Mucosa of gallbladder (tissue), 1 donor: ENCODE results near the gene GLIS2. TPM values are rescaled to one million over a fixed set of nuclear protein-coding genes. Genes with fewer than 3 reads are reported as not detected.
"Not testable (repeated sequence)": the region's sequence is repeated elsewhere in the genome, so short reads cannot be mapped to it uniquely, and the experiment has no call there.

Experiments
- DNase-seq: peaks from one replicate; pipeline ENCODE4 v3.0.0-alpha.2; 2020; ENCODE audit warnings: low spot score
- total RNA-seq: library from RNA; stranded (reverse); gene quantifications from one replicate; pipeline ENCODE4 v1.2.1, GENCODE V29; 2021
- donor health status: DM: no; HTN: no; CAD: no.

GLIS2 gene
- total RNA-seq, 1 donor from 2014 or later = 22.2 TPM

DNA sequence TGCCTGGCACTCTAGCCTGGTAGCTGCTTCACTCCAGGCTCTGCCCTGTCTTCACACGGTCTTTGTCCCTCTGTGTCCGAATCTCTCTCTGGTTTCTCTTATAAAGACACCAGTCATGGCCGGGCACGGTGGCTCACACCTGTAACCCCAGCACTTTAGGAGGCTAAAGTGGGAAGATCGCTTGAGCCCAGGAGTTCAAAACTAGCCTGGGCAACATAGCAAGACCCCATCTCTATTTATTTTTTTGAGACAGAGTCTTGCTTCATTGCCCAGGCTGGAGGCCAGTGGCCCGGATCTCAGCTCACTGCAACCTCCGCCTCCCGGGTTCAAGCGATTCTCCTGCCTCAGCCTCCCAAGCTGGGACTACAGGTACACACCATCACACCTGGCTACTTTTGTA is 17.8 kb downstream of the GLIS2 start:
- DNase-seq = not testable (repeated sequence)

DNA sequence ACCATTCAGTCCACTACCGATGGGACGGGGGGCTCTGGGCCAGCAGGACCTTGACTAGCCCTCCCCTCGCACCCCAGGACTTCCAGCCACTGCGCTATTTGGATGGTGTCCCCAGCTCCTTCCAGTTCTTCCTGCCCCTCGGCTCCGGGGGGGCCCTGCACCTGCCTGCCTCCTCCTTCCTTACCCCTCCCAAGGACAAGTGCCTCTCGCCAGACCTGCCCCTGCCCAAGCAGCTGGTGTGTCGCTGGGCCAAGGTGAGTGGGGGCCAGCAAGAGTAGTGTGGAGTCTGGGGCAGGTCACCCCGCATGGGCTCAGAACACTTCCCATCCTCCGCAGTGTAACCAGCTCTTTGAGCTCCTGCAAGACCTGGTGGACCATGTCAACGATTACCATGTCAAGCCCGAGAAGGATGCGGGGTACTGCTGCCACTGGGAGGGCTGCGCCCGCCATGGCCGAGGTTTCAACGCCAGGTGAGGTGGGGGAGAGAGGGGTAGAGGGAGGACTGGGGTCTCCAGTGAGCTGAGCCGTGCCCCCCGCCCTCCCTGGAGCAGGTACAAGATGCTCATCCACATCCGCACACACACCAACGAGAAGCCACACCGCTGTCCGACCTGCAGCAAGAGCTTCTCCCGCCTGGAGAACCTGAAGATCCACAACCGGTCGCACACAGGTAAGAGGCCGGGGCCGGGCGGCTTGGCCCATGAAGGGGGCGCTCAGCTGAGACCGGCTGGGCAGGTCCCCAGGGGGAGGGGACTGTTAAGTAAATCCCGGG is 19.0 kb downstream of the GLIS2 start:
- no peak for DNase-seq

DNA sequence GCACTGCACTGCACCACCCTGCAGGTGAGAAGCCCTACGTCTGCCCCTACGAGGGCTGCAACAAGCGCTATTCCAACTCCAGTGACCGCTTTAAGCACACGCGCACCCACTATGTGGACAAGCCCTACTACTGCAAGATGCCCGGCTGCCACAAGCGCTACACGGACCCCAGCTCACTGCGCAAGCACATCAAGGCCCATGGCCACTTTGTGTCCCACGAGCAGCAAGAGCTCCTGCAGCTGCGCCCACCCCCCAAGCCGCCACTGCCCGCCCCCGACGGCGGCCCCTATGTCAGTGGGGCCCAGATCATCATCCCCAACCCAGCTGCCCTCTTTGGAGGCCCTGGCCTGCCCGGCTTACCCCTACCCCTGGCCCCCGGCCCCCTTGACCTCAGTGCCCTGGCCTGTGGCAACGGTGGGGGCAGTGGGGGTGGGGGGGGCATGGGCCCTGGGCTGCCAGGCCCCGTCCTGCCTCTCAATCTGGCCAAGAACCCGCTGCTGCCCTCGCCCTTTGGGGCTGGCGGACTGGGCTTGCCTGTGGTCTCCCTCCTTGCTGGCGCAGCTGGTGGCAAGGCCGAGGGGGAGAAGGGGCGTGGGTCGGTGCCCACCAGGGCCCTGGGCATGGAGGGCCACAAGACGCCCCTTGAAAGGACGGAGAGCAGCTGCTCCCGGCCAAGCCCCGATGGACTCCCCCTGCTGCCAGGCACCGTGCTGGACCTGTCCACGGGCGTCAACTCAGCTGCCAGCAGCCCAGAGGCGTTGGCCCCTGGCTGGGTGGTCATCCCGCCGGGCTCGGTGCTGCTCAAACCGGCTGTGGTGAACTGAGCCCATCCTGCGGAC is 21.1 kb downstream of the GLIS2 start:
- no peak for DNase-seq

DNA sequence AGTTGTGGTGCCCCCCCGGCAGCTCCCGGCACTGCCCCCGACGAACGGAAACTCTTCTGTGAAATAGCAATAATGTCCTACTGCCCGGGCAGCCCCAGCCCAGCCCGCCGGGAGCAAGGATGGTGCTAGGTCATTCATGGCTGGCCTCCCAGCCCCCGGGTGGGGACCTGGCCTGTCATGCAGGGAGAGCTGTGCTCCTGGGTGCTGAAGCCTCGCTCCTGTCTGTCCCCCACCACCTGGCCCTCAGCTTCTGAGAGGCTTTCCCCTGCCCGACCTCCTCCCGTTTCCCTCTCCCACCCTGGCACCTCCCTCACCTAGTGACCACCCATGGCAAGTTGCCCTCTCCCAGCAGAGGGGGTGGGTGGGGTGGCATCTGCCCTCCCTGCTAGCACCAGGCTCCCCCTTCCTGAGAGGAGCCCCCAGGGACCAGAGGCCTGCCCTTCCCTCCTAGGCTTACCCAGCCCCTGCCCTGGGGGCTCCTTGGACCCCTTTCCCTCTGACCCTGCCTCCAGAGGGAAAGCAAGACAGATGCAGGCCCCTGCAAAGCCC is 21.7 kb downstream of the GLIS2 start:
- no peak for DNase-seq

DNA sequence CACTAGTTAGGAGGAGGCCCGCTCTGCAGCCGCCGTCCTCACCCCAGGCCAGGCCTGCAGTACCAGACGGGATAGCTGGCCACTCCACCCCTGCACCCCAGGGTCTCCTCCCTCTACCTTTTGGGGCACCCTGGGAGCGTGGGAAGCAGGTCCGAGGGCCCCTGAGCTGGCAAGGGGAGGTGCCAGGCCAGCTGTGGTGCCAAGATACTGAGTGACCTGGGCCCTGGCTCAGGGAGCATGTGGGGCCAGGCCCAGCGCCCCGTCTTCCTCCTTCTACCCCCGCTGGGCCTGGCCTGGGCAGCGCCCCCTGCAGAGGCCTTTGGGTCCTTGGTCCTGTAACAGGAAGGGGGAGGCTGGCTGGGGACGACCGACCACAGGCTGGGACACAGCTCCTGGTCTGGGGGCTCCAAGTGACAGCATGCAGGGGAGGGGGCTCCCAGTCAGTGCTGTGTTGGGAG is 22.3 kb downstream of the GLIS2 start:
- no peak for DNase-seq

DNA sequence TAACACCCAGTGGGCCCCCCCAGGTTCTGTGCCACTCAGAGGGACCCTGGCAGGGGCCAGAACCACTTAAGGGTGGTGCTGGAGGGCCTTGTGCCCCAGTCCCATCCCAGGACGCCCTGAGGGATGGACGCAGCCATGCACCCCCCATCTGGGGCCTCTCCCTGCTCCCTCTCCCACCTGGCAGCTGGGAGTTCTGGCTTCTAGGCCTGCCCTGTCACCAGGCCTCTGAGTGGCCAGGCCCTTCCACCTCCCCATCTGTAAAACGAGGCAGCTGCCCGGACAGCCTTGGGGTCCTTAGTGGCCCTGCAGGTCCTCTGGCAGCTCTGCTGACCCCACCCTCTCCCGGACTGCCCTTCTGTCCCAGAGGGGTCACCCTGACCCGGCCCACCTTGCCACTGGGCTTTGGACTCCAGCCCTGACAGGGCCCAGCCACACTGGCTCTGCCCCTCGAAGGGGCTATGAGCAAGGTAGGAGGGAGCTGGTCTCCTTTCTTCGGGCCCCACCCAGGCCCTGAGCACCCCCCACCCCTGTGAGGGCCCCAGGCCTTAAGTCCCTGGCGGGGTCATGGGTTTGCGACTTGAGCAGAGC is 22.9 kb downstream of the GLIS2 start:
- no peak for DNase-seq

DNA sequence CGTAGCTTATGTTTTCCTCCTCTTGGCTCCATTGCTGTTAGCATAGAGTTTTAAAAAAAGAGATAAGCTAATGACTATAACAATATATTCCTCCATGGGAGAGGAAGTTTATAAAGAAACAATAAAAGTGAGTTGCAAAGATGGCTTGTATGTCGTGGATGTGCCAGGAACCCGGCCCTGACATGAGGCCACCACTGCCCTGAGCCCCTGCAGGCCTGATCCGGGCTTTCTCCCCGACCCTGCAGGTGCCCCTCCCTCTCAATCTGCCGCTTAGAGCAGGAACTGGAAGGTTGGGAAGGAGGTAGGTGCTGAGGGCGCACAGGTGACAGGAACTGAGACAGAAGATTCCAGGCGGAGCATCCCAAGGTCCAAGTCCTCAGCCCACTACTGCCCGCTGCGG is 23.6 kb downstream of the GLIS2 start:
- DNase-seq = no peak

DNA sequence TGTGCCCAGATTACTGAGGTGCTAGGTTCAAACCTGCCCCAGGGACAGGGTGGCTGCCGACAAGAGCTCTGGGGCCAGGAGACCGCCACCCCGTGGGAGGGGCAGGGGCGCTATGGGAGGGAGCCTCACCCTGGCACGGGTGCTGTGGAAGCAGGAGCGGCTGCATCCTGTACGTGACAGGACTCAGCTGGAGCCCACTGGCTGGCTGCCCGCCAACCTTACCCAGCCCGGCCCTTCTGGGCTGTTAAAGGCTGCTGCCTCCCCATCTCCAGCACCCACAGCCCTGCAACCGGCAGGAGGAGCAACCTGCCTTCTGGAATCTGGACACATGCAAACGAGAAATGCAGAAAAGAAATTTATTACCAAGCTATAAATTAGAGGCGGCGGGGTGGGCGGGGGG is 24.0 kb downstream of the GLIS2 start:
- DNase-seq = no peak

DNA sequence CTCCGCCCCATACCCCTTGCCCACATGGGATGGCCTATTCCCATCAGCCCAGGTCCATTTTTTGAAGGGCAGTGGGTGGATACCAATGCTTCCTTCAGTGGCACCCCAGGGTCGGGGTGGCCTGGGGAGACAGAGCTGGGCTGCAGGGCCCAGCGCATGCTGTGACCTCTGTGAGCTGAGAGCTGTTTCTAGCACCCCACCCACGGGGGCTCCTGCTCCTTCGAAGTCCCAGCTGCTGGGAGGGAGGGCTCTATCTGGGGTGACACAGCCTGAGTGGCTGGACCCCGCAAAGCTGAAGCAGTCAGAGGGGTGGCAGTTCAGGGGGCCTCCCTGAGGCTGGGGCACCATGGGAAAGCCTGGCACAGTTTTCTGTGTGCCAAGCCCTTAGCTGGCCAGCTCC is 24.6 kb downstream of the GLIS2 start:
- no peak for DNase-seq

DNA sequence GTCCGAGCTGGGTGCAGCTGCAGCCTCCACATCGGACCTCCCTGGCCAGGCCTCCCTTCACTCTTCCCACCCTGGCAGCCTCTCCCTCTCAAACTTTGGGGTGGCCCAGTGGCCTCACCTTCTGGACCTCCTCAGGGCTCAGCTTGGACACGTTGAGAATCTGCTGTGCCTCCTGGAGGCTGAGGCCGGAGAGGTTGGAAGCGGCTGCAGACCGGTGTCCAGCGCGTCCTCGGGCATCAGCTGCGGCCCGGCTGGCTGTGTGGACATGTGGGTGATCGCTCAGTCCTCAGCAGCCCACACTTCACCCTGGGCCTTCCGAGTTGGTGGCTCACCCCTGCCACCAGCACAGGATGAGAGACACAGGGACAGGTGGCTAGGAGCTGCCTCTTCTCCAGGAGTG is 25.4 kb downstream of the GLIS2 start:
- DNase-seq = no peak

DNA sequence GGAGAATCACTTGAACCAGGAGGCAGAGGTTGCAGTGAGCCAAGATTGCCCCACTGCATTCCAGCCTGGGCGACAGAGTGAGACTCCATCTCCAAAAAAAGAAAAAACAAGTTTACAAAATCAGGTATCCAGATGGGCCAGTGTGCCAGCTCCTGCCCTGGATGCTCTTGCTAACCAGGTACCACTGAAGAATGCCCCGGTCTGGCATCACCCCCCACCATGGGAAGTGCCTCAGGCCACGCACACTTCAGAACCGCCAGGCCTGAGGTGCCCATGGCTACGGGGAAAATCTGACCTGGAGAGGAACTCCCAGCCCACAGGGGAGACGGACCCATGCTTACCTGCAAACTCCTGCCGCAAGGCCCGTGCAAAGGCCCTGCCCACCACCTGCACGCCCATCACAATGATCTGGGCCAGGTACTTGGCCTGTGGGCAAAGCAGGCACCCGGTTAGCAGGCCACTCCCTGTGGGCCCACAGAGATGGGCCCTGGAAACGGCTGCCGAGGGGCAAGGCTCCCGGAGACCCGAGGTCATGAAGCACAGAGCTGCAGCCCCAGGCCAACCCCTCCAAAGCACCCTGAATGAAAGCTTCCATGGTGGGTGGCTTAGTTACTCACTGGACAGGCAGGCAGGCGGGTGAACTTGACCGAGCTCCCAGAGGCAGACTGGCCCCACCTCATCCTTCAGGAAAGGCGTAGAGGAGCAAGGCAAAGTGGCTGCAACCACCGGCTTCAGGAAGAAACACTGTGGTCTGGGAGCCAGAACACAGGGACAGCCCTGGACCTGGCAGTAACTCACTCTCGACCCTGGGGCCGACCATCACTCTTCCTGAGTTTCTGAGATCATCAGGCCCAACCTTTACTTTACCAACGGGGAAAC is 27.2 kb downstream of the GLIS2 start:
- DNase-seq = no peak

DNA sequence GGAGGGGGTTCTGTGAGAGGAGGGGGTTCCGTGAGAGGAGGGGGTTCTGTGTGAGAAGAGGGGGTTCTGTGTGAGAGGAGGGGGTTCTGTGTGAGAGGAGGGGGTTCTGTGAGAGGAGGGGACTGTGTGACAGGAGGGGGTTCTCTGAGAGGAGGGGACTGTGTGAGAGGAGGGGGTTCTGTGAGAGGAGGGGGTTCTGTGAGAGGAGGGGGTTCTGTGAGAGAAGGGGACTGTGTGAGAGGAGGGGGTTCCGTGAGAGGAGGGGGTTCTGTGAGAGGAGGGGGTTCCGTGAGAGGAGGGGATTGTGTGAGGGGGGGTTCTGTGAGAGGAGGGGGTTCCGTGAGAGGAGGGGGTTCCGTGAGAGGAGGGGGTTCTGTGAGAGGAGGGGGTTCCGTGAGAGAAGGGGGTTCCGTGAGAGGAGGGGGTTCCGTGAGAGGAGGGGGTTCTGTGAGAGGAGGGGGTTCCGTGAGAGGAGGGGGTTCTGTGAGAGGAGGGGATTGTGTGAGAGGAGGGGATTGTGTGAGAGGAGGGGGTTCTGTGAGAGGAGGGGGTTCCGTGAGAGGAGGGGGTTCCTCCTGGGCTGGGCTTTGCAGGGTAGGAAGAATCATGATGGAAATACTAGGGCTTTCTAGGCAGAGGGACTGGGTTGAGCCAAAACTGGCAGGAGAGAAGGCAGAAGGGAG is 28.6 kb downstream of the GLIS2 start:
- DNase-seq = not testable (repeated sequence)

DNA sequence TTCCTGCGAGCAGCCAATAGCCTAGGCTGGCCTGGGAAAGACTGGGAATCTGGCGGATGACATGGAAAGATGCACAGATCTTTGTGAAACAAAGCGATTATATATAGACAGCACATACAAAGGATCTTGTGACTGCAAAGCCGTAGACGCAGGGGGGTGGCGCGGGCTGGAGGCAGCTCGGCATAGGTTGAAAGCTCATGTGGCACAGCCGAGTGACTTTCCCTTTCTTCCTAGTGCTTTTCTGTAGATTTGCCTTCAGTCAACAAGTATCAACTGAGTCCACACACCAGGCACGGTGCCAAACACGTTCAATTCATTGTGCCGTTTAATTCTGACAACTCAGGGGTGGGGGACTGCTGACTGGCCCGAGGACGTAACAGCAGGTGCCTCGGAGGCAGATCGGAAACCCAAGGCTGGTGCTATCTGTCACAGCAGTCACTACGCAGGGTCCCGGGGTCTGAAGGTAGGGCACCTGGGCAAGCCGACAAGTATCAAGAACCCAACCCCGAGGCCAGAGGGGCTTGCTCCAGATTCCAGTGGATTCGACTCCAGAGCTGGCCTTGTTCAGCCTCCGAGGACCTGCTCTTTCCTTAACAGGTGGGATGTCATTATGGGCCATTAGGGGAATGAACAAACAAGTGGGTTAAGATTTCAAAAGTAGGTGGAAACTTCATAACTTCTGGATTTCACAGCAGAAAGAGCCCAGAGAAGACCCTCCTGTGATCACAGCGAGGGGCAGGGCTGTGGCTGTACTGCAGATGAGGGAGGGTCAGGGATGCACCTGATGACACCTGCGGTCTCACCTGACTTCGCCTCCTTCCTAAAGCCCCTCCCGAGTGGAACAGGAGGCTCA is 29.3 kb downstream of the GLIS2 start:
- DNase-seq = no peak

DNA sequence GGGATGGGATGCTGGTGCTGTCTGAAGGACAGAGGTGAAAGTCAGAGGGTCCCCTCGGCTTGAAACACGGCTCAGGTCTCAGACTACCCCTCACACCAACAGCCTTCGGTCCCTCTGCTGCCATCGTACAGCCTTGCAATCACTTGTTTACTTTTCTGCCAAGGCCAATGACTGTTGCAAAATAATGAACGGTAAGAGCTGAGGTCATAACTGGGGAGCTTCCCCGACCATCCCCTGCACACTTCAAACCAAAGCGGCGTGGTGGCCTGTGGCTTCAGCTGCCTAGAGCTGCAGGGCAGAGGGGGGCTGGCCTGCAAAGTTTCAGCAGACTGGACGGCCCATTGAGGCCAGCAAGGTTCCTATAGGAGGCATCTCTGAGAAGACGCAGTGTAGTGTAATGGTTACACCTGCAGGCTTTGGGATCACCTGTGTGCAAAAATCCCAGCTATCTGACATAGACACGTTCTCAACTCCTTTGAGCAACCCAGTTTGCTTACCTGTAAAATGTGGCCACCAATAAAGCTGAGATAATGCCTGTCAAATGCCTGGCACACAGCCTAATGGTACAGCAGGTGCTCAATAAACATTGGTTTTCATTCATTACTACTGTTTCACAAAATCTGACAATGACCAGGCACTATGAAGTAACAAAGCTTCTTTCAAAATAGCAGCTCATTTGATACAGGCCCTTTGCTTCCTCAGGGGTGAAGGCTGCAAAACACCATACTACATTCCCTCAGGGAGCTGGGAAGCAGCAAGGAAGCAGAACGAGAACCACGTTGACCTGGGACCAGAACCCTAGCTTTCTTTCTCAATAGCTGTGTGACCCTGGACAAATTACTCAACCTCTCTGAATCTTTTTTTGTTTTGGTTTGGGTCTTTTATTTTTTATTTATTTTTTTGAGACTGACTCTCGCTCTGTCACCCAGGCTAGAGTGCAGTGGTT is 30.2 kb downstream of the GLIS2 start:
- DNase-seq = no peak

DNA sequence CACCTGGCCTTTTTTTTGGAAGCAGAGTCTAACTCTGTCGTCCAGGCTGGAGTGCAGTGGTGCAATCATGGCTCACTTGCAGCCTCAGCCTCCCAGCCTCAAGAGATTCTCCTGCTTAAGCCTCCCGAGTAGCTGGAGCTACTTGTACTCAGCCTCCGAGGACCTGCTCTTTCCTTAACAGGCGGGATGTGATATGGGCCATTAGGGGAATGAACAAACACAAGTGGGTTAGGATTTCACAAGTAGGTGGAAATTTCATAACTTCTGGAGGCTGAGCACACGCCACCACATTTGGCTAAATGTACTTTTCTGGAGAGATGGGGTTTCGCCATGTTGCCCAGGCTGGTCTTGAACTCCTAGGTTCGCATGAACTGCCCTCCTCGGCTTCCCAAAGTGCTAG is 31.1 kb downstream of the GLIS2 start:
- DNase-seq = no peak

DNA sequence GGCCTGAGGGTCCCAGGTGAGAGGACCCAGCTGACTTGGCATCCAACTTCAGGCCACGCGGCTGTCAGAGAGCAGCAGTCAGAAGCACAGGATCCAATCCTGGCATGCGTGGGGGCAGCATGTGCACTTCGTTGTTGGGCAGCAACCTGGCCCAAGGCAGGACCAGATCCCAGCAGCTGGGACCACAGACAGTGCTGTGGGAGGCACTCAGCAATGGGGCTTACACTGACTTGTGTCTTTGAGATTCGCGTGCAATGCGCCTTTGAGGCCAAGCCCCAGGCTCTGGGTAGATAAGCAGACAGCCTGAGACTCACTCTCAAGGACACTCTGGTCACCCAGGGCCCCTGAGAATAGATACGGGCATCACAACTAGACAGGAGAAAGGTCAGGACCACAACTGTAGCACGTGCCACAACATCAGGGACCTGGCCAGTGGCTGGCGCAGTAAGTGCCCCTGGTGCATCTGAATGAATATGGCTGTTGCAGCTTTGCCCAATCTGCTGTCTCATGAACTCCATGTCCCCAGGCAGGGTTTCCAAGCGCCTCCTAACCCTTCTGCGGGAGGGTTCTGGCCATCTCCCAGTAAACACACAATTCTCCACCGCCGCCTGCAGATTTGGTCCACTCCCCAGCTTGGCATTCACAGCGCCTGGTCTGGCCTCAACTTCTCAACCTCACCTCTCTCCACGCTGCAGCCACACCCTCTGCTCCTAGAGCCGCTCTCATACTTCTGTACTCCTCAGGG is 32.1 kb downstream of the GLIS2 start:
- DNase-seq = no peak

DNA sequence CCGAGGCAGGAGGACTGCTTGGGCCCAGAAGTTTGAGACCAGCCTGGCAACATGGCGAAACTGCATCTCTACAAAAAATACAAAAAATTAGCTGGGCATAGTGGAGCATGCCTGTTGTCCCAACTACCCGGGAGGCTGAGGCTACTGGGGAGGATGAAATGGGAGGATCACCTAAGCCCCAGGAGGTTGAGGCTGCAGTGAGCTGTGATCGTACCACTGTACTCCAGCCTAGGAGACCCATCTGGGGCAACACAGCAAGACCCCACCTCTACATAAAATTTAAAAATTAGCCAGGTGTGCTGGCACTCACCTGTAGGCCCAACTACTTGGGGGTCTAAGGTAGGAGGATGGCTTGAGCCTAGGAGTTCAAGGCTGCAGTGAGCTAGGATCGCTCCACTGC is 33.5 kb downstream of the GLIS2 start:
- DNase-seq = no peak

DNA sequence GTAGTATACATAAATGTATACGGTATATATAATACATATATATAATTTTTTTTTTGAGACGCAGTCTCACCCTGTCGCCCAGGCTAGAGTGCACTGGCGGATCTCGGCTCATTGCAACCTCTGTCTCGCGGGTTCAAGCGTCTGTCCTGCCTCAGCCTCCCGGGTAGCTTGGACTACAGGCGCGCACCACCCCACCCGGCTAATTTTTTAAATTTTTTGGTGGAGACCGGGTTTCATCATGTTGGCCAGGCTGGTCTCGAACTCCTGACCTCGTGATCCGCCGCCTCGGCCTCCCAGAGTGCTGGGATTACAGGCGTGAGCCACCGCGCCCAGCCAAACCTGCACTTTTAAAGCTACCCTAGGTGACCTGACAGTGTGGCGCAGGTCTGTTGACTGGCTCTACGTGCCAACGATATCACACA is 34.5 kb downstream of the GLIS2 start:
- DNase-seq = no peak
